ACHN (cell line): Measurements from ENCODE around the gene JAM3.

Source experiments
- DNase-seq: peaks from one replicate; pipeline ENCODE4 v3.0.0-alpha.2; 2015
- in situ Hi-C: cut with HindIII; loops from 2 replicates; pipeline ENCODE4 v1.10.0; 2017; ENCODE audit warnings: low sequenced_read_pairs, low pct_ligation_motif_present, low pct_unique_long_range_greater_than_20kb

JAM3 gene

GRCh38 chr11:134068829-134069425 lies at the start of gene JAM3:
Gene JAM3, plus strand, starts transcription at chr11:134069072. Its CDS starts 12 bp downstream, at chr11:134069084.
- in situ Hi-C loops, result no loop called here
- DNase-seq, result peak; percentile 75

- DNase-seq, result no peak
- in situ Hi-C loops, result no loop called here
Measured at GRCh38 chr11:134019500-134019899, 49.4 kb upstream of the JAM3 start.

GRCh38 chr11:134020598-134020997 lies 48.3 kb upstream of the JAM3 start:
- no peak for DNase-seq
- in situ Hi-C loops, result no loop called here

- in situ Hi-C loops, result no loop called here
- no peak for DNase-seq
Measured at GRCh38 chr11:134021326-134021725, 47.5 kb upstream of the JAM3 start.

- DNase-seq, result no peak
- in situ Hi-C loops, result no loop called here
Measured at GRCh38 chr11:134022748-134023147, 46.1 kb upstream of the JAM3 start.

- DNase-seq, result no peak
- in situ Hi-C loops, result no loop called here
Measured at GRCh38 chr11:134024420-134025081, 44.3 kb upstream of the JAM3 start.

GRCh38 chr11:134025082-134025429 lies 43.8 kb upstream of the JAM3 start:
- DNase-seq, result no peak
- in situ Hi-C loops, result no loop called here

- no peak for DNase-seq
- in situ Hi-C loops, result no loop called here
Measured at GRCh38 chr11:134026655-134027343, 42.1 kb upstream of the JAM3 start.

GRCh38 chr11:134027671-134028070 lies 41.2 kb upstream of the JAM3 start:
- in situ Hi-C loops, result no loop called here
- DNase-seq, result no peak

- in situ Hi-C loops, result no loop called here
- DNase-seq, result no peak
Measured at GRCh38 chr11:134028368-134028920, 40.4 kb upstream of the JAM3 start.

- DNase-seq, result no peak
- in situ Hi-C loops, result no loop called here
Measured at GRCh38 chr11:134030853-134031252, 38.0 kb upstream of the JAM3 start.

- no peak for DNase-seq
- in situ Hi-C loops, result no loop called here
Measured at GRCh38 chr11:134032043-134032442, 36.8 kb upstream of the JAM3 start.

GRCh38 chr11:134032501-134033091 lies 36.3 kb upstream of the JAM3 start:
- DNase-seq, result no peak
- in situ Hi-C loops, result no loop called here

GRCh38 chr11:134033276-134033675 lies 35.6 kb upstream of the JAM3 start:
- in situ Hi-C loops, result no loop called here
- DNase-seq, result no peak

- DNase-seq, result peak; percentile 81
Measured at GRCh38 chr11:134033696-134034491, 35.0 kb upstream of the JAM3 start.

GRCh38 chr11:134034496-134035381 lies 34.1 kb upstream of the JAM3 start:
- DNase-seq, result no peak
- in situ Hi-C loops, result no loop called here

More at GRCh38 chr11:134033696-134034491, 35.0 kb upstream of the JAM3 start:
- in situ Hi-C loops, result no loop called here

GRCh38 chr11:134036492-134037045 lies 32.3 kb upstream of the JAM3 start:
- in situ Hi-C loops, result no loop called here
- no peak for DNase-seq
